Subcutaneous adipose tissue (tissue), 4 donors: ENCODE measurements around the gene DHRS3. TPM values are rescaled to one million over a fixed set of nuclear protein-coding genes. Genes with fewer than 3 reads are reported as not detected.

Experiments used
- total RNA-seq, 4 donors: library from RNA; depleted of rRNA; stranded (reverse); fragments of >200 nt; gene quantifications; one replicate each; pipeline ENCODE4 v1.1.0, GENCODE V29; 2016
- TF ChIP-seq, protein P1 (sequence below): fragments of 450-650 bp; IDR thresholded peaks from one replicate; pipeline ENCODE4 v1.5.1; 2016; ENCODE audit warnings: low read depth, mild to moderate bottlenecking, control low read depth, antibody characterized with exemption, moderate library complexity

Gene DHRS3
- total RNA-seq, 4 donors from 2014 or later = 147 to 406 (median 256) TPM

DNA sequence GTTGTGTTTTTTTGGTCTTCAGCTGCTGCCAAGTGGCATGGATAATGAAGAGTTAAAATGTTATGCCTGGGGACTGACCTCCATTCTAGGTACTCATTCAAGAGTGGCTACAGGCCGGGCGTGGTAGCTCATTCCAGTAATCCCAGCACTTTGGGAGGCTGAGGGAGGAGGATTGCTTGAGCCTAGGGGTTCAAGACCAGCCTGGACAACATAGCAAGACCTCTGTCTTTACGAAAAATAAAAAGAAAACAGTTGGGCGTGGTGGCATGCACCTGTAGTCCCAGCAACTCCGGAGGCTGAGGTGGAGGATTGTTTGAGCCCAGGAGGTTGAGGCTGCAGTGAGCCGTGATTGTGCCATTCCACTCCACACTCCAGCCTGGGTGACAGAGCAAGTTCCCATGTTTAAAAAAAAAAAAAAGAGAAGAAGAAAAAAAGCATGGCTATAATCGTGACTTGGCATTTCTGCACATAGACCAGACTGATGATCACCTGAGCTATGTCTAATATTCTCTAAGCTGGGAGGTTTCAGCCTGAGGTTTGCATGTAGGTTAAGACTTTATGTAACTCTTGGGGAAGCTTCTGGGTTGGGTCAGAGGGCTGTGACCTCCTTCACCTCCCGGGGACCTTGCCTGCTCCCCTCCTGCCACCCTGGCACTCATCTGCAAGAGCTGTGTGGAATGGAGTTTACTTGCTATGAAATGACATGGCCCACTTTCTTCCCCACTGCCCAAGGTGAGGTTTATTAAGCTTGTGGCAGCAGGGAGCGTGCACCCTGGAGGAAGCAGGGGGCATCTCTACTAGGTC lies 51.3 kb downstream of the DHRS3 start:
- TF ChIP-seq, protein P1, sequence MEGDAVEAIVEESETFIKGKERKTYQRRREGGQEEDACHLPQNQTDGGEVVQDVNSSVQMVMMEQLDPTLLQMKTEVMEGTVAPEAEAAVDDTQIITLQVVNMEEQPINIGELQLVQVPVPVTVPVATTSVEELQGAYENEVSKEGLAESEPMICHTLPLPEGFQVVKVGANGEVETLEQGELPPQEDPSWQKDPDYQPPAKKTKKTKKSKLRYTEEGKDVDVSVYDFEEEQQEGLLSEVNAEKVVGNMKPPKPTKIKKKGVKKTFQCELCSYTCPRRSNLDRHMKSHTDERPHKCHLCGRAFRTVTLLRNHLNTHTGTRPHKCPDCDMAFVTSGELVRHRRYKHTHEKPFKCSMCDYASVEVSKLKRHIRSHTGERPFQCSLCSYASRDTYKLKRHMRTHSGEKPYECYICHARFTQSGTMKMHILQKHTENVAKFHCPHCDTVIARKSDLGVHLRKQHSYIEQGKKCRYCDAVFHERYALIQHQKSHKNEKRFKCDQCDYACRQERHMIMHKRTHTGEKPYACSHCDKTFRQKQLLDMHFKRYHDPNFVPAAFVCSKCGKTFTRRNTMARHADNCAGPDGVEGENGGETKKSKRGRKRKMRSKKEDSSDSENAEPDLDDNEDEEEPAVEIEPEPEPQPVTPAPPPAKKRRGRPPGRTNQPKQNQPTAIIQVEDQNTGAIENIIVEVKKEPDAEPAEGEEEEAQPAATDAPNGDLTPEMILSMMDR = no peak

DNA sequence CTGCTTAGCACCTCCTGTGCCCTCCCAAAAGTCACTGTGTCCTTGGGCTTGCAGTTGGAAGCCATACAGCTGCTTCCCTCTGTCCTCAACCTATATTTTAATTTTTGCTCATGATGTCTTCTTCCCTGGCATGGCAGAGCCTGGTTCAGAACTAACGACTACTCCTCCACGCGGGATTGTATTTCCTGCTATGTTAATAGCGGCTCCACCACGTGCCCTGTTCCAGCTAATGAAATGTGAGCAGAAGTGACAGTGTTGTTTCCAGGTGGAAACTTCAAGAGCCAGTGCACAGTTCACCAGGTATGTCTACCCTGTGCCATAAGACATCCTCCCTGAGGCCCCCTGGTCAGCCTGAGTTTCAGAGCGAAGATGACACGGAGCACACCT lies 52.1 kb downstream of the DHRS3 start:
- TF ChIP-seq, protein P1 = no peak

DNA sequence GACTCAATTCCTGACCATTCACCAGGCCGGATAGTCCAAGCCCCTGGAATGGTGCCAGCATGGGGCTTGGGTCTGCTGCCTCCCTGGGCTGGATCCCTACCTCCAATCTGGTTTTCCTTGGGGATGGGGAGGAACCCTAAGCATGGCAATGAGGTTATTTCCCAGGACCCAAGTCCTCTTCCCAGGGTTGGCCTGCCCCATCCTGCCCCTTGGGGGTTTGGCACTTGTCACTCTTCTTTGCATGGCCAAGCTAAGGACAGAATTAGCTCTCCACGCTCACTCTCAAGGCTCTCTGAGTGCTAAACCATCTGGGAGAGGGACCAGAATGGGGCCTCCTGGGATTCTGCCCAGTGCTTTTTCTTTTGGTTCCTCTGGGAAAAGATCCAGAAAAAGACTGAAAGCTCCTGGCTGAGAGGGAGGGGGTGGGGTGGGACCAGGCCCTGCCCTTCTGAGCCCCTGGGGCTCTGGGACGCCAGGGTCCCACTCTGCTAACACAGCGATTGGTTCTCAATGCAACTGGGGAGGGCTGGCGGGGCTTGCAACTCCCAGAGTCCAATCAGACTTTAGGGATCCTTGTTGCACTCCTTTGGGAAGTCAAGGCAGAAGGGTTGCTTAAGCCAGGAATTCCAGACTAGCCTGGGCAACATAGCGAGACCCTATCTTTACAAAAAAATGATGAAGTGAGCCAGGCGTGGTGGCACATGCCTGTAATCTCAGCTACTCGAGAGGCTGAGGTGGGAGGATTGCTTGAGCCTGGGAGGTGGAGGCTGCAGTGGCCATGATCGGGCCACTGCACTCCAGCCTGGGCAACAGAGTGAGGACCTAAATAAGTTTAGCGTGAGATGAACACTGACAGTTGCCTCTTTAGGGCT lies 52.7 kb downstream of the DHRS3 start:
- TF ChIP-seq, protein P1 = no peak

DNA sequence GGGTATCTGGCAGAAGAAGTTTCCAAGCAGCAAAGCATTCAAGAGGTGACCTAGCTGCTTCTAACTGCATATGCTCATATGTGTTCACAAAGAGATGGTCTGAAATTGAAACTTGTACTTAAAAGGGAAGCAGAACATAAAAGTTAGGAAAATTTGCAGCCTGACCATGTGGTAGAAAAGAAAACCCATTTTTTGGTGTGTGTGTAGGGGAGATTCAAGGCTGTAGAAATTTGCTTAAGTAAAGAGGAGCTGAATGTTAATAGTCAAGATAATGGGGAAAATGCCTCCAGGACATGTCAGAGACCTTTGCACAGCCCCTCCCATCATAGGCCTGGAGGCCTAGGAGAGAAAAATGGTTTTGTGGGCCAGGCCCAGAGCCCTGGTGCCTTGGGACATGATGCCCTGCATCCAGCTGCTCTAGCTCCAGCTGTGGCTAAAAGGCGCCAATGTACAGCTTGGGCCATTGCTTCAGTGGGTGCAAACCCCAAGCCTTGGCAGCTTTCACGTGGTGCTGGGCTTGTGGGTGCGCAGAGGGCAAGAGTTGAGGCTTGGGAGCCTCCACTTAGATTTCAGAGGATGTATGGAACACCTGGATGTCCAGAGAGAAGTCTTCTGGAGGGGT lies 54.9 kb downstream of the DHRS3 start:
- TF ChIP-seq, protein P1 = no peak

DNA sequence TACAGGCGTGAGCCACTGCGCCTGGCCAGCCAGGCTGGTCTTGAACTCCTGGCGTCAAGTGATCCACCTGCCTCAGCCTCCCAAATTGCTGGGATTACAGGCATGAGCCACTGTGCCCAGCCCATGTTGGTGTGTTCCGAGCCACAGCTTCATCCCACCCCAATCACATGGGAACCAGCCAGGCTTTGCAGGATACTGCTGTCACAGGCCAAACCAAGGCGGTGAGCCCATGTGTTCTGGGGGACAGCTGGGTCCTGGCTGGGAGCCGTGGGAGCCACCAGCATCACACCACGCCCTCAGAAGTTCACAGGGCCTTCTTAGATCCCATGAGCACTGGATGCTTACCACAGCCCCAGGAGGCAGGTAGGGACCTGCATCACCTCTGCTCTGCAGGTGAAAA lies 56.9 kb downstream of the DHRS3 start:
- TF ChIP-seq, protein P1 = no peak

DNA sequence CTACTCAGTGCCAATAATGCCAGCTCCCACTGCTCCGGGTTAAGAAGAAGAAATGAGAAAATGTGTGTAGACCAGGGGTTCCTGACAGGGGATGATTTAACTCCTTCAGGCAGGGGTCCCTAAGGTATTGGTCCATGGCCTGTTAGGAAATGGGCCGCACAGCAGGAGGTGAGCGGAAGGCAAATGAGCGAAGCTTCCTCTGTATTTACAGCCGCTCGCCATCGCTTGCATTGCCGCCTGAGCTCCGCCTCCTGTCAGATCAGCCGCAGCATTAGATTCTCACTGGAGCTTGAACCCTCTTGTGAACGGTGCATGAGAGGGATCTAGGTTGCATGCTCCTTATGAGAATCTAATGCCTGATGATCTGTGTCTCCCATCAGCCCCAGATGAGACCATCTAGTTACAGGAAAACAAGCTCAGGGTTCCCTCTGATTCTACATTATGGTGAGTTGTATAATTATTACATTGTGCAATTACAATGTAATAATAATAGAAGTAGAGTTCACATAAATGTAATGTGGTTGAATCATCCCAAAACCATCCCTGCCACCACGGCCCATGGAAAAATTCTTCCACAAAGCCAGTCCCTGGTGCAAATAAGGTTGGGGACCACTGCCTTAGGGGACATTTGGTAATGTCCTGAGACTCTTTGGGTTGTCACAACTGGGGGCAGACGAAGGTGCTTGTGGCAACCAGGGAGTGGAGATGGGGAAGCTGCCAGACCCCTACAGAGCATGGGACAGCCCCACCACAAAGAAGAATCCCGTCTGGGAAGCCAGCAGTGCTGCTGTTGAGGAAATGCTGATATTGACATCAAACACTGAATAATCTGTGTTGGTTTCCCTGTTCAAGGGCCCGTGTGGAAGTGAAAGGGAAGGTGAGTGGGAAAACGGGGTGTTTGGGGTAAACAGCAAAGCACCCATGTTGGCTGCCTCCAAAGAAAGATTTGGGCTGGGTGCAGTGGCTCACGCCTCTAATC lies 60.8 kb downstream of the DHRS3 start:
- TF ChIP-seq, protein P1 = no peak
